ENCODE measurements around the gene TGFB3. TPM values are rescaled to one million over a fixed set of nuclear protein-coding genes. Genes with fewer than 3 reads are reported as not detected.
A peak's percentile ranks its signal among the peaks of the same experiment; 100 is the strongest.

The TGFB3 gene
- total and polyA plus RNA-seq, 2 of the 13 experiments (the other 11 are each of a cell fraction or from before 2014, with no cell fraction given): 1.4 to 2.5 TPM

DNA sequence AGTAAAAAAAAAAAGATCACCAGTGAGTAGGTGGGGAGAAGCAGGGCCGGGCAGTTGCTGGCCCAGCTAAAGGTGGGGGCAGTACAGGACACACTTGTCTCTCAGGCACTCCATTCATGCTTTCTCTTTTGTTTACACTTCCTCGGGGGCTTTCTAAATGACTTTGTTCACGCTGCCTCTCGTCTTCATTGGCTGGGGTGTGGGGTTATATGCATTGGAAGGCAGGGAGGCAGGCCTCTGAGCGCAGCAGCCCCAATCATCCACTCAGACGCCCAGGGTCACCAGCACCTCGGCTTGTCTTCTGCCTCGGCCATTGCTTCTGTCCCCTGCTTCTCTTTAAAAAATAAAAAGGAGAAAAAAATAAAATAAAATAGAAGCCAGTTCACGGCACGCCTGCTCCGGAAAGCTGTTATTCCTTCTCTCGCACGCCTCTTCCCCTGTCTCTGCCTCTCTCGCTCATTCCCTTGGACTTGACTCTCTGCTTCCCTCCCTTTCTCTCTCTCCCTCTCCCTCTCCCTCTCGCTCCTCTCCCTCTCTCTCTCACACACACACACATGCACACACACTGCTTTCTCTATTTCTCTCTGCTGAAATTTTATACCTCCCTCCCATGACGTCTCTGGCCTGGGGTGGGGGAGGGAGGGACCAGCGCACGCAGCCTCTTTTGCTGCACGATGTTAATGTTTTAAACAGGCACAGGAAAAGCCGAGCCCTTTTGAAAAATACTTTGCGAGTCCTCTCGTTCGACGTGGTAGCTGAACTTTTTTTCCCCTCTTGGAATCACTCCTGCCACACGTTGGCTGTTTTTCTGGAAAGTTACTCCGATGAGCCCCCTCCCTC lies at the start of gene TGFB3 (continued):
- TF ChIP-seq ZKSCAN5 (CRISPR knock-in tag; IDR thresholded peaks at IDR 0.05) (no peak), TAF15 (IDR thresholded peaks at IDR 0.05; ENCODE audit: low read depth, low read length, poor library complexity, severe bottlenecking) (no peak), ZNF605 (CRISPR knock-in tag; IDR thresholded peaks at IDR 0.05) (no peak), WIZ (CRISPR knock-in tag; IDR thresholded peaks at IDR 0.05) (no peak), ZNF75D (CRISPR knock-in tag; IDR thresholded peaks at IDR 0.05; ENCODE audit: borderline replicate concordance) (no peak), SIX1 (CRISPR knock-in tag; IDR thresholded peaks at IDR 0.05; ENCODE audit: borderline replicate concordance) (no peak), ZNF382 (CRISPR knock-in tag; IDR thresholded peaks at IDR 0.05; ENCODE audit: borderline replicate concordance) (no peak), NCOA5 (CRISPR knock-in tag; IDR thresholded peaks at IDR 0.05) (no peak), ZNF274 (CRISPR knock-in tag; IDR thresholded peaks at IDR 0.05) (no peak), MAFG (CRISPR knock-in tag; IDR thresholded peaks at IDR 0.05) (no peak), ZNF12 (CRISPR knock-in tag; IDR thresholded peaks at IDR 0.05) (no peak), AGO1 (IDR thresholded peaks at IDR 0.05; ENCODE audit: low read depth, low read length, poor library complexity, severe bottlenecking) (no peak)
- TF ChIP-seq, protein P1, sequence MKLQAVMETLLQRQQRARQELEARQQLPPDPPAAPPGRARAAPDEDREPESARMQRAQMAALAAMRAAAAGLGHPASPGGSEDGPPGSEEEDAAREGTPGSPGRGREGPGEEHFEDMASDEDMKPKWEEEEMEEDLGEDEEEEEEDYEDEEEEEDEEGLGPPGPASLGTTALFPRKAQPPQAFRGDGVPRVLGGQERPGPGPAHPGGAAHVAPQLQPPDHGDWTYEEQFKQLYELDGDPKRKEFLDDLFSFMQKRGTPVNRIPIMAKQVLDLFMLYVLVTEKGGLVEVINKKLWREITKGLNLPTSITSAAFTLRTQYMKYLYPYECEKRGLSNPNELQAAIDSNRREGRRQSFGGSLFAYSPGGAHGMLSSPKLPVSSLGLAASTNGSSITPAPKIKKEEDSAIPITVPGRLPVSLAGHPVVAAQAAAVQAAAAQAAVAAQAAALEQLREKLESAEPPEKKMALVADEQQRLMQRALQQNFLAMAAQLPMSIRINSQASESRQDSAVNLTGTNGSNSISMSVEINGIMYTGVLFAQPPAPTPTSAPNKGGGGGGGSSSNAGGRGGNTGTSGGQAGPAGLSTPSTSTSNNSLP (IDR thresholded peaks at IDR 0.05; ENCODE audit: low read depth, low read length): no peak
- TF ChIP-seq, protein P2, sequence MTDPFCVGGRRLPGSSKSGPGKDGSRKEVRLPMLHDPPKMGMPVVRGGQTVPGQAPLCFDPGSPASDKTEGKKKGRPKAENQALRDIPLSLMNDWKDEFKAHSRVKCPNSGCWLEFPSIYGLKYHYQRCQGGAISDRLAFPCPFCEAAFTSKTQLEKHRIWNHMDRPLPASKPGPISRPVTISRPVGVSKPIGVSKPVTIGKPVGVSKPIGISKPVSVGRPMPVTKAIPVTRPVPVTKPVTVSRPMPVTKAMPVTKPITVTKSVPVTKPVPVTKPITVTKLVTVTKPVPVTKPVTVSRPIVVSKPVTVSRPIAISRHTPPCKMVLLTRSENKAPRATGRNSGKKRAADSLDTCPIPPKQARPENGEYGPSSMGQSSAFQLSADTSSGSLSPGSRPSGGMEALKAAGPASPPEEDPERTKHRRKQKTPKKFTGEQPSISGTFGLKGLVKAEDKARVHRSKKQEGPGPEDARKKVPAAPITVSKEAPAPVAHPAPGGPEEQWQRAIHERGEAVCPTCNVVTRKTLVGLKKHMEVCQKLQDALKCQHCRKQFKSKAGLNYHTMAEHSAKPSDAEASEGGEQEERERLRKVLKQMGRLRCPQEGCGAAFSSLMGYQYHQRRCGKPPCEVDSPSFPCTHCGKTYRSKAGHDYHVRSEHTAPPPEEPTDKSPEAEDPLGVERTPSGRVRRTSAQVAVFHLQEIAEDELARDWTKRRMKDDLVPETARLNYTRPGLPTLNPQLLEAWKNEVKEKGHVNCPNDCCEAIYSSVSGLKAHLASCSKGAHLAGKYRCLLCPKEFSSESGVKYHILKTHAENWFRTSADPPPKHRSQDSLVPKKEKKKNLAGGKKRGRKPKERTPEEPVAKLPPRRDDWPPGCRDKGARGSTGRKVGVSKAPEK (CRISPR knock-in tag; IDR thresholded peaks at IDR 0.05; ENCODE audit: borderline replicate concordance): 0 out of 2 replicates have a peak, but pooled peaks have one; percentile 3
- TF ChIP-seq, protein P3, sequence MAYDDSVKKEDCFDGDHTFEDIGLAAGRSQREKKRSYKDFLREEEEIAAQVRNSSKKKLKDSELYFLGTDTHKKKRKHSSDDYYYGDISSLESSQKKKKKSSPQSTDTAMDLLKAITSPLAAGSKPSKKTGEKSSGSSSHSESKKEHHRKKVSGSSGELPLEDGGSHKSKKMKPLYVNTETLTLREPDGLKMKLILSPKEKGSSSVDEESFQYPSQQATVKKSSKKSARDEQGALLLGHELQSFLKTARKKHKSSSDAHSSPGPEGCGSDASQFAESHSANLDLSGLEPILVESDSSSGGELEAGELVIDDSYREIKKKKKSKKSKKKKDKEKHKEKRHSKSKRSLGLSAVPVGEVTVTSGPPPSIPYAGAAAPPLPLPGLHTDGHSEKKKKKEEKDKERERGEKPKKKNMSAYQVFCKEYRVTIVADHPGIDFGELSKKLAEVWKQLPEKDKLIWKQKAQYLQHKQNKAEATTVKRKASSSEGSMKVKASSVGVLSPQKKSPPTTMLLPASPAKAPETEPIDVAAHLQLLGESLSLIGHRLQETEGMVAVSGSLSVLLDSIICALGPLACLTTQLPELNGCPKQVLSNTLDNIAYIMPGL (CRISPR knock-in tag; IDR thresholded peaks at IDR 0.05; ENCODE audit: borderline replicate concordance in 1 of 2, low read depth in 1 of 2): peak in 1 of 2 experiments; percentile 14; a peak in 2 of 4 replicates
- TF ChIP-seq, protein P4, sequence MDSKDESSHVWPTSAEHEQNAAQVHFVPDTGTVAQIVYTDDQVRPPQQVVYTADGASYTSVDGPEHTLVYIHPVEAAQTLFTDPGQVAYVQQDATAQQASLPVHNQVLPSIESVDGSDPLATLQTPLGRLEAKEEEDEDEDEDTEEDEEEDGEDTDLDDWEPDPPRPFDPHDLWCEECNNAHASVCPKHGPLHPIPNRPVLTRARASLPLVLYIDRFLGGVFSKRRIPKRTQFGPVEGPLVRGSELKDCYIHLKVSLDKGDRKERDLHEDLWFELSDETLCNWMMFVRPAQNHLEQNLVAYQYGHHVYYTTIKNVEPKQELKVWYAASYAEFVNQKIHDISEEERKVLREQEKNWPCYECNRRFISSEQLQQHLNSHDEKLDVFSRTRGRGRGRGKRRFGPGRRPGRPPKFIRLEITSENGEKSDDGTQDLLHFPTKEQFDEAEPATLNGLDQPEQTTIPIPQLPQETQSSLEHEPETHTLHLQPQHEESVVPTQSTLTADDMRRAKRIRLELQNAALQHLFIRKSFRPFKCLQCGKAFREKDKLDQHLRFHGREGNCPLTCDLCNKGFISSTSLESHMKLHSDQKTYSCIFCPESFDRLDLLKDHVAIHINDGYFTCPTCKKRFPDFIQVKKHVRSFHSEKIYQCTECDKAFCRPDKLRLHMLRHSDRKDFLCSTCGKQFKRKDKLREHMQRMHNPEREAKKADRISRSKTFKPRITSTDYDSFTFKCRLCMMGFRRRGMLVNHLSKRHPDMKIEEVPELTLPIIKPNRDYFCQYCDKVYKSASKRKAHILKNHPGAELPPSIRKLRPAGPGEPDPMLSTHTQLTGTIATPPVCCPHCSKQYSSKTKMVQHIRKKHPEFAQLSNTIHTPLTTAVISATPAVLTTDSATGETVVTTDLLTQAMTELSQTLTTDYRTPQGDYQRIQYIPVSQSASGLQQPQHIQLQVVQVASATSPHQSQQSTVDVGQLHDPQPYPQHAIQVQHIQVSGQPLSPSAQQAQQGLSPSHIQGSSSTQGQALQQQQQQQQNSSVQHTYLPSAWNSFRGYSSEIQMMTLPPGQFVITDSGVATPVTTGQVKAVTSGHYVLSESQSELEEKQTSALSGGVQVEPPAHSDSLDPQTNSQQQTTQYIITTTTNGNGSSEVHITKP (CRISPR knock-in tag; IDR thresholded peaks at IDR 0.05; ENCODE audit: low read depth): no peak
